ENCODE measurements around the gene TMEM108.

The TMEM108 gene

GRCh38 chr3:133292296-133292695, 254.1 kb downstream of the TMEM108 start:
- TF ChIP-seq MYC (IDR thresholded peaks at IDR 0.05; ENCODE audit: low read depth, low read length) (no peak), CTCF (IDR thresholded peaks at IDR 0.05; ENCODE audit: low read depth, low read length) (no peak), POLR2A (IDR thresholded peaks at IDR 0.05; ENCODE audit: extremely low read depth, insufficient read length) (no peak)
- TF ChIP-seq, protein P1, sequence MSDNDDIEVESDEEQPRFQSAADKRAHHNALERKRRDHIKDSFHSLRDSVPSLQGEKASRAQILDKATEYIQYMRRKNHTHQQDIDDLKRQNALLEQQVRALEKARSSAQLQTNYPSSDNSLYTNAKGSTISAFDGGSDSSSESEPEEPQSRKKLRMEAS (IDR thresholded peaks at IDR 0.05; ENCODE audit: low read depth, low read length), result no peak
- DNase-seq (ENCODE audit: low read depth), result no peak
- no peak overlapping the region for H3K4me3 ChIP-seq (ENCODE audit: low read depth, low read length)

GRCh38 chr3:133293397-133294110, 255.4 kb downstream of the TMEM108 start:
- no peak overlapping the region for H3K4me3 ChIP-seq (ENCODE audit: low read depth, low read length)
- TF ChIP-seq MYC (IDR thresholded peaks at IDR 0.05; ENCODE audit: low read depth, low read length) (no peak), CTCF (IDR thresholded peaks at IDR 0.05; ENCODE audit: low read depth, low read length) (no peak)
- no peak for DNase-seq (ENCODE audit: low read depth)

GRCh38 chr3:133294253-133294652, 256.1 kb downstream of the TMEM108 start:
- H3K4me3 ChIP-seq (ENCODE audit: low read depth, low read length), result no peak overlapping the region
- DNase-seq (ENCODE audit: low read depth), result no peak
- TF ChIP-seq CTCF (IDR thresholded peaks at IDR 0.05; ENCODE audit: low read depth, low read length), result no peak
- no peak for TF ChIP-seq POLR2A (IDR thresholded peaks at IDR 0.05; ENCODE audit: extremely low read depth, insufficient read length)
- TF ChIP-seq, protein P1 (IDR thresholded peaks at IDR 0.05; ENCODE audit: low read depth, low read length), result no peak
- no peak for TF ChIP-seq MYC (IDR thresholded peaks at IDR 0.05; ENCODE audit: low read depth, low read length)

DNA sequence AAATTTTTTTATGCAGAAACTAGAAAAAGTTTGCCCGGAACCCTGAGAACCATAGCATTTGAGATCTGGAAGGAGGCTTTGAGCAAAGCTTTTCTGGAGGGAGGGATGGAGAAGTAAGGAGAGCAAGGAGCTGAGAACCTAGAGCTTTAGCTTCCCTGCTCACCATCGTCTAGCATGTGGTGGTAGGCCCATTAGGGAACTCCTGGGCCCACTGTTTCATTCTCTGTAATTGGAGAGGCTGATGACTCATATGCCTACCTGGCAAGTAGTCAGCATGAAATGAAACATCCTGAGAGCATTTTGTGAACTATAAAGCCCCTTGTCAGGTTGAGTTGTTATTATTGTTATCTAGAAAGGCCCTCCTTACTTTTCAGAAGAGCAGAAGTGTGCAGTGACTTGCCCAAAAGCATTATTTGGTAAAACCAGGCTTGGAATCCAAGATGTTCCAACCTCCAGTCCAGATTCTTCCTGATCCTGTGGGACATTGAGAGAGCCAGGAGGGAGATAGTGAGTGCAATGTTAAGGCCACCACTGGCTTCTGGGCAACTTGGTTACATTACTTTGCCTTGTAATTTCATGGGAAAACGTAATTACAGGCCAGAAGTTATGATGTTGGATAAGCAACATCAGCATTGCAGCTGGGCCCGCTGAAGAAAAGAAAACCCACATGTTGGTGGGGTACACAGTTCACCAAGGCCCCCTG, 257.2 kb downstream of the TMEM108 start:
- DNase-seq (ENCODE audit: low read depth), result no peak
- H3K4me3 ChIP-seq (ENCODE audit: low read depth, low read length), result no peak overlapping the region
- TF ChIP-seq CTCF (IDR thresholded peaks at IDR 0.05; ENCODE audit: low read depth, low read length) (no peak), MYC (IDR thresholded peaks at IDR 0.05; ENCODE audit: low read depth, low read length) (no peak), POLR2A (IDR thresholded peaks at IDR 0.05; ENCODE audit: extremely low read depth, insufficient read length) (no peak)
- TF ChIP-seq, protein P1 (IDR thresholded peaks at IDR 0.05; ENCODE audit: low read depth, low read length), result no peak

- TF ChIP-seq POLR2A (IDR thresholded peaks at IDR 0.05; ENCODE audit: extremely low read depth, insufficient read length) (no peak), MYC (IDR thresholded peaks at IDR 0.05; ENCODE audit: low read depth, low read length) (no peak), CTCF (IDR thresholded peaks at IDR 0.05; ENCODE audit: low read depth, low read length) (no peak)
- no peak overlapping the region for H3K4me3 ChIP-seq (ENCODE audit: low read depth, low read length)
- DNase-seq (ENCODE audit: low read depth), result no peak
Measured at GRCh38 chr3:133295944-133296917, 258.0 kb downstream of the TMEM108 start.

Measured in NB4 (cell line).